MCF 10A (cell line): ENCODE results near the gene RNF207. TPM values are rescaled to one million over a fixed set of nuclear protein-coding genes. Genes with fewer than 3 reads are reported as not detected.

Experiments used
- BruUV-seq: library from RNA; stranded (reverse); fragments of 400-500 nt; replicated peaks from 2 replicates; lab custom pipeline; 2021; lab: Mats Ljungman, UMichigan
- CTCF ChIA-PET: fragments of 300-600 bp; sonication (Branson Sonifier 250); formaldehyde crosslinking; extraction: SDS; loops from one replicate; lab custom pipeline; 2021; ENCODE audit warnings: antibody characterized with exemption, inconsistent platforms; lab: Yijun Ruan, JAX
- POLR2A ChIA-PET: fragments of 300-600, 350-650 bp; sonication (Branson Sonifier 250); formaldehyde crosslinking; extraction: SDS; loops from one replicate; lab custom pipeline; 2020; ENCODE audit warnings: antibody characterized with exemption, inconsistent platforms; lab: Yijun Ruan, JAX
- DNase-seq: peaks from one replicate; pipeline ENCODE4 v3.0.0-alpha.2; 2018; ENCODE audit not compliant: unreplicated experiment
- H3K27ac Mint-ChIP-seq: one replicate; pipeline ENCODE4 v1.8.0; 2022; ENCODE audit warnings: mild to moderate bottlenecking, low read depth, mixed read lengths; ENCODE audit not compliant: unreplicated experiment
- H3K27me3 Mint-ChIP-seq: one replicate; pipeline ENCODE4 v1.8.0; 2022; ENCODE audit warnings: mixed read lengths; ENCODE audit not compliant: insufficient read depth, unreplicated experiment
- H3K36me3 Mint-ChIP-seq: one replicate; pipeline ENCODE4 v1.8.0; 2022; ENCODE audit warnings: mild to moderate bottlenecking, moderate library complexity, mixed read lengths; ENCODE audit not compliant: insufficient read depth, unreplicated experiment
- H3K4me1 Mint-ChIP-seq: one replicate; pipeline ENCODE4 v1.8.0; 2022; ENCODE audit warnings: mixed read lengths; ENCODE audit not compliant: insufficient read depth, unreplicated experiment
- H3K4me3 Mint-ChIP-seq: one replicate; pipeline ENCODE4 v1.8.0; 2022; ENCODE audit warnings: mild to moderate bottlenecking, moderate library complexity, mixed read lengths; ENCODE audit not compliant: unreplicated experiment
- H3K9me3 Mint-ChIP-seq: one replicate; pipeline ENCODE4 v1.8.0; 2022; ENCODE audit warnings: mixed read lengths; ENCODE audit not compliant: unreplicated experiment
- intact Hi-C: fragments of 100-400 bp; cut with micrococcal nuclease; formaldehyde crosslinking; loops from 2 replicates; pipeline ENCODE4 v1.14.1; 2022
- total RNA-seq: library from RNA; stranded (reverse); gene quantifications from 2 replicates; pipeline ENCODE4 v1.2.3, GENCODE V29; 2022
- TF ChIP-seq, protein P1 (sequence below): fragments of 200-600 bp; IDR thresholded peaks from one replicate; pipeline ENCODE4 v1.8.0; 2022; ENCODE audit warnings: antibody characterized with exemption, mild to moderate bottlenecking; ENCODE audit not compliant: unreplicated experiment

The RNF207 gene
- total RNA-seq, 1 experiment from 2014 or later: 6.2 TPM

DNA sequence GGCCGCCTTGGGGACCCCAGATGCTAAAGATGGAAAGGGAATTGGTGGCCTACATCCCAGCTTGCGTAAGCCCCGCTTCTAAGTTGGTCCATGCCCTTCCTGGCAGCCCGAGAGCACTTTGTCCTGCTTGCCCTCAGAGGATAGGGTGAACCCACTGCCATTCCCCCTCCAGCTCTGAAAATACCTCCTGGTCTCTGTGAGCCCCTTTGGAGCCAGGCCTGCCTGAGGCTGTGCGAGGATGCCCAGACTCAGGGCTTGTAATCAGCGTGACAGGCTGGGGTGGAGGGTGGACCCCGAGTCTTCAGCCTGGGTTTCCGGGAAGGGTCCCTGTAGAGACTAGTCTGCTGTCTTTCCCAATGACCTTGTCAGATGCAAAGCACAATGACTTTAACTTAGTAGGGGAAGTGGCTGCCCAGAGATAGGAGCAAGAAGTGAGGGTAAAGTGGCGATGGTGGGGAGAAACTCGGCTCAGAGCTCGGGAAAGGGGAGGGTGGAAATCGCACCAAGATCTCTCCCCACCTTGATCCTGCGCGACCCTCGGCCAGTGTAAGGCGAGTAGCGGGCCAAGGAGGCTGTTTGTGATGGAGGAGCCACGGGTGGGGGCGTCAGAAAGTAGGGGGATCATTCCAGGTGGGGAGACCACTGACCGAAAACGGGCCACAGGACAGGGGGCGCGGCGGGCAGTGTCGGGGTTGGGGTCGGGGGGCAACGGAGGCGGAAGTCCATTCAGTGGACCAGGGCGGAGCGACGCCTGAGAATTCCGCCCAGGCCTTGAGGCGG is 35.4 kb downstream of the RNF207 start:
- Mint-ChIP-seq H3K9me3 (no peaks in the 10 kb centered on the region), H3K36me3 (no peaks in the 10 kb centered on the region), H3K27me3 (peaks cover 30% of the 10 kb centered on the region), H3K27ac (no peak overlapping the region), H3K4me3 (peak overlapping the region; percentile 23), H3K4me1 (no peaks in the 10 kb centered on the region)
- CTCF ChIA-PET: interaction anchor here (0.5 to 1.6 kb wide), 3 partner anchors 16 to 249 kb away, joined by 3 to 4 read pairs (median 3); no protein-coding TSS in a partner anchor
- no peak for DNase-seq
- intact Hi-C loops: no loop called here
- POLR2A ChIA-PET: interaction anchor here (0.6 kb wide), 1 partner anchor 128 kb away, joined by 3 read pairs; no protein-coding TSS in a partner anchor
- no TSS peak for BruUV-seq
- TF ChIP-seq, protein P1, sequence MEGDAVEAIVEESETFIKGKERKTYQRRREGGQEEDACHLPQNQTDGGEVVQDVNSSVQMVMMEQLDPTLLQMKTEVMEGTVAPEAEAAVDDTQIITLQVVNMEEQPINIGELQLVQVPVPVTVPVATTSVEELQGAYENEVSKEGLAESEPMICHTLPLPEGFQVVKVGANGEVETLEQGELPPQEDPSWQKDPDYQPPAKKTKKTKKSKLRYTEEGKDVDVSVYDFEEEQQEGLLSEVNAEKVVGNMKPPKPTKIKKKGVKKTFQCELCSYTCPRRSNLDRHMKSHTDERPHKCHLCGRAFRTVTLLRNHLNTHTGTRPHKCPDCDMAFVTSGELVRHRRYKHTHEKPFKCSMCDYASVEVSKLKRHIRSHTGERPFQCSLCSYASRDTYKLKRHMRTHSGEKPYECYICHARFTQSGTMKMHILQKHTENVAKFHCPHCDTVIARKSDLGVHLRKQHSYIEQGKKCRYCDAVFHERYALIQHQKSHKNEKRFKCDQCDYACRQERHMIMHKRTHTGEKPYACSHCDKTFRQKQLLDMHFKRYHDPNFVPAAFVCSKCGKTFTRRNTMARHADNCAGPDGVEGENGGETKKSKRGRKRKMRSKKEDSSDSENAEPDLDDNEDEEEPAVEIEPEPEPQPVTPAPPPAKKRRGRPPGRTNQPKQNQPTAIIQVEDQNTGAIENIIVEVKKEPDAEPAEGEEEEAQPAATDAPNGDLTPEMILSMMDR: no peak

DNA sequence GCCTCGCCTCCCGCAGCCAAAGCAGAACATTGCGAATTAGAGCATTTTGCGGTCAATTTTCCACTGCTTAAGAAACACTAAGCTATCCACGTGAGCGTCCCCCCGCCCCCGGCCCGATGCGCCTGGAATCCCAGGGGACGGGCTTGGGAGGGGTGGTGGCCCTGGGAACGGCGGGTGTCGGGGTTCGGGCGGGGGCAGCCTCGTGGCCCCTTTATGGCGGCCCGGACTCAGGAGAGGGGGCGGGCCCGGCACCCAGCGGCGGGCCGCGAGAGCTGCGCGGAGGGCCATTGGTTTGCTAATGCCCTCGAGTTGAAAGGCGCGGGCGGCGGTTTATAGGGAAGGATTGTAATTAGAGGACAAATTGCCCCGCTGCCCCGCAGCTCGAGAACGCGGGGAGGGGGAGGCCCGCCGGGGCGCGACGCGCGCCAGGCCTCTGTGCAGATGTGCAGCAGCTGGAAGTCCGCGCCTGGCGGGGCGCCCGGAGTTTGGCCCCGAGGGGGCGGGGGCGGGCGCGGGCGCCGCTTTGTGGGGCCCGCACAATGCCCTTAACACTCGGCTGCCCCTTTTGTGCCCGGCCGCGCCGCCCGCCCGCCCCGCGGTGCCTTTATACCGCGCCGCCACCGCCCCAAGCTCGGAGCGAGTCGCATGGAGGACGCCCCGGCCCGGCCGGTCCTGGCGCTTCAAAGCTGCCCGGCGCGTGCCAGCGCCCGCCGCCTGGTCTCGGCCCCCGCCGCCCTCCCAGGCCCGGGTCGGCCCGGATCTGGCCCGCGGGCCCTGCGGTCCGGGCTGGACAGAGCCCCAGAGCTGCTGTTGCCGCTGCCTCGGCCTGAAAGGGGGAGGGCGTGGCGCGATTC is 36.2 kb downstream of the RNF207 start:
- TF ChIP-seq, protein P1: no peak
- ChIA-PET CTCF (interaction anchor here (0.6 to 2.1 kb wide), 8 partner anchors 16 to 189 kb away, joined by 3 to 8 read pairs (median 4); no protein-coding TSS in a partner anchor), POLR2A (interaction anchor here (0.6 kb wide), 1 partner anchor 127 kb away, joined by 3 read pairs; no protein-coding TSS in a partner anchor)
- intact Hi-C loops: no loop called here
- Mint-ChIP-seq H3K27ac (no peak overlapping the region), H3K4me3 (no peak overlapping the region), H3K27me3 (peaks cover 30% of the 10 kb centered on the region), H3K9me3 (no peaks in the 10 kb centered on the region), H3K4me1 (peaks cover 5% of the 10 kb centered on the region), H3K36me3 (no peaks in the 10 kb centered on the region)
- DNase-seq: no peak
- BruUV-seq: no TSS peak

DNA sequence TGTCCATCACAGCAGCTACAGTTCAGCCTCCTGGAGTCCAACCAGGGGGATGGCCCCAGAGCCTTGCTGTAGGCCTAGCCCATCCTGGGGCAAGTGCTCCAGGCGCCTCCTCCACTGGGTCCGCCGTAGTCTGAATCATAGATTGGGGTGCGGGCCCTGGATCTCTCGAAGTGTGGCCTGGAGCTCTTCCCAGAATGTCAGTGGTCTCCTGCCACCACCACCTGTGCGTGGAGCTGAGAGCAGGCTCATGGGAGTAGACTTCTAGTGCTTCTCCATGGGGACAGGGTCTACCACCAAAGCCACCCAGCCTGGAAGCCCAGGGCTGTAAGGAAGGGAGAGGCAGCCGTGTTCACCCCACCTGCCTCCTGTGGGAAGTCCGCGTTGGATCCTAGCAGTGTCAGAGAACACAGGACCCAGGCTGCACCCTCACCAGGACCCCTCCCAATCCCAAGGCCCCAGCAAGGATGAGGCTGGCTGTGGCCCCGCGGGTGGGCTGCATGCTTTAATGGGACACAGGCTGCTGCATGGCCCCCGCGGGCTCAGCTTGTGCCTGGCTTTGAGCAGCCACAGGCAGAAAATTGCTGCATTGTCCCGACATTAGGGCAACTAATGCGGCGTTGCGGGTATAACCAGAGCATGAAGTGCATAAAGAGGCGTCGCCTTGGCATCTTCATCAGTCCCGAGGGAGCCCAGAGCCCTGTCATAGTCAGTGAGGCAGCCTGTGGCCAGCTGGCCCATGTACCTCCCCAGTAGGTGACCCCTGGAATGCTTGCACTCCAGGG is 37.3 kb downstream of the RNF207 start:
- DNase-seq: no peak
- Mint-ChIP-seq H3K4me1 (peaks cover 5% of the 10 kb centered on the region), H3K27ac (no peak overlapping the region), H3K4me3 (no peak overlapping the region), H3K27me3 (peaks cover 30% of the 10 kb centered on the region), H3K36me3 (no peaks in the 10 kb centered on the region), H3K9me3 (no peaks in the 10 kb centered on the region)
- BruUV-seq: no TSS peak
- TF ChIP-seq, protein P1: no peak
- intact Hi-C loops: no loop called here
- POLR2A ChIA-PET: no interaction called here
- CTCF ChIA-PET: interaction anchor here (0.6 to 2.1 kb wide), 8 partner anchors 50 to 190 kb away, joined by 3 to 8 read pairs (median 4); no protein-coding TSS in a partner anchor
